Activated CD4-positive, alpha-beta T cell treated with anti-CD3 and anti-CD28 coated beads for 48 hours (primary cell): ENCODE measurements around the gene MAPK8IP2.

Experiments
- DNase-seq: peaks from one replicate; pipeline ENCODE4 v3.0.0-alpha.2; 2020

MAPK8IP2 gene

GRCh38 chr22:50576070-50576469 is 24.5 kb upstream of the MAPK8IP2 start:
- DNase-seq: no peak

DNA sequence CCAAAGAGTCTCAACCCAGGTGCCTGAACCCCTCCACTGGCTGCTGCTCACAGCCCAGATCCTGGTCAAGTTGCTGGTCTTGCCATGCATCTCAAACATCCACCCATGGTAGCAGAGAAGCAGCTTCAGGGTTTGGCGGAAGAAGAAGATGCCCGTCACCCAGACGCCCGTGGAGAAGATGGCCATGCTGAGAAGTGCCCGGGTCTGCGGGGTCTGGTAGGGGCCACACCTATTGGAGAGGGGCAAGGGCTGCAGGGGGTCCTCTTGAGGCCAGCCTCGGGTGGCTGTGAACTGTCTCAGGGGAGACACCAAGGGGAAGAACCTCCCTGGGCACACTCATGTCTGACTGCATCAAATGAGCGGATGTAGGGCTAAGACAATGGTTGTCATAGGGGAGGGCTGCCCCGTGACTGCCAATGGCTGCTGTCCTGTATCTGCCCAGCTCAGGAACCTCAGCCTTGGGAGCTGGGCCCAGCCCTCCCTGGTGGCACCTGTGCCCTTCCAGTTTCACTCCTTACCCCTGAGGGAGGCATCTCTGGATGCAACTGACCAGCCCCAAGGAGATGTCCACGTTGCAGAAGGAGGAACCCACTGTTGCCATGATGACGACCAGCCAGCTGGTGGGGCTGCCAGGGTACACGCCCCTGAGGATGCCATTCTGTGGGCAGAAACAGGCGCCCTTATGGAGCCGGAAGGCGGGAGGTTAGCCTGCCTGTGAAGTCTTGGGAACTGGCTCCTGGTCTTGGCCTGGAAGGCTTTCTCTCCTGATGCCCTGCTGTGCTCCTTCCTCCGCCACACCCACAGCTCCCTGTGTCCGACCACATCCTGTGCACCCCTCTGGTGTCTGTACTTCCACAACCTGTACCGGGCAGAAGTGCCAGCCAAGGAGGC is 23.5 kb upstream of the MAPK8IP2 start:
- no peak for DNase-seq

DNA sequence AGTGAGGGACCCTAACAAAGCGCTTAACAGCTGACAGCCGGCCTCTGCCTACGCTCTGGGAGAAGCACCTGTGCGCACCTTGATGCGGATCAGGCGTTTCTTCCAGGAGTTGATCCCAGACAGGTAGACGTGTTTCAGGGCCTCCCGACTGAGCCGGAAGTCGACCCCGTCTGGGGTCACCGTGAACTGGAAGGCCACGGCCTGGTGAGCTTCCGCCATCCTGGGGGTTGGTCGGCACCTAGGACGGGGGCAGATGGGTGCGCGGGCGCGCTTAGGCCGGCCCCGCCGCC is 23.0 kb upstream of the MAPK8IP2 start:
- DNase-seq: no peak

- no peak for DNase-seq
Observed at GRCh38 chr22:50577987-50578775, 22.4 kb upstream of the MAPK8IP2 start, which contains the start of gene CPT1B. CPT1B (minus strand) TSS chr22:50578427; CDS start chr22:50577915, 512 bp downstream.

DNA sequence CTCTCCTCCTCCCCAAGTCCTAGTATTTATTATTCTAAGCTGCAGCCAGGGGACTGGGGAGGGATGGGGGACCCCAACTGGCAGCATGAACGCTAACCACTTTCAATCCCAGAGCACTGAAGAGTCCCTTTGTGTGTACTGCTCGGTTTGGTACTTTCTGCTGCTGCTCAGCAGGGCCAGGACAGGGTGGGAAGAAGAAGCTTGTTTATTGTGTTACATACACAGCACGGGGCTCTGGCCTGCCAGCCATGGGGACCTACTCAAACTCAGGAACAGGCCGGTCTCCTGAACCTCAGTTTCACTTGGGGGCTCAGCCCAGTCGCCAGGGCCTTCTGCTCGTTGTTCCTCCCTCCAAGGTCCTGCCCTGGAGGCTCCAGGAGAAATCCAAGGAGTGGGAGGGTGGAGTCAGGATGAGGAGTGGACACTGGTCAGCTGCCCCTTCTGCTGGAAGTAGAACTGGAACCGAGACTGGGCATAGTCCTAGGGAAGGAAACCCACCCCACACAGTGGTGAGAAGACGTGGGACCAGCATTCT is 21.8 kb upstream of the MAPK8IP2 start:
- DNase-seq: no peak

DNA sequence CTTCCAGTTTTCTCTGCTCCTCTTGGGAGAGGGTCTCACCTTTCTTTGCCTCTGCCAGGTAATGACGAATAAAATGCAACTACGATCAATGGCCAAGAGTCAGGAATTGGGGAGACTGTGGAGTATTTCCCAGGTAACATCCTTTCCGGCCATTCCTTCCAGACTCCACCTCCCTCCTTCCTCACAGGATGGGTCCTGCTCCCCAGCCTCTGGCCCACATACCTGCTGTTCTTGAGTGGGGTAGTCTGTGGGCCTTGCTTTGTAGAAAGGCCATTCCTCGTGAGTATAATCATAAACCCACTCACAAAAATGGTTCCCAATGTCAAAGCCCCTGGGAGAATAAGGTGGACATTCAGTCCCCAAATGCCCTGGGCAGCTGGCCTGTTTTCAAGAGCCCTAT is 20.8 kb upstream of the MAPK8IP2 start:
- DNase-seq: no peak

- no peak for DNase-seq
Observed at GRCh38 chr22:50581031-50581949, 19.3 kb upstream of the MAPK8IP2 start.

- peak; percentile 59 for DNase-seq
Observed at GRCh38 chr22:50581950-50582492, 18.6 kb upstream of the MAPK8IP2 start.

- DNase-seq: peak; percentile 99
Observed at GRCh38 chr22:50582493-50583293, 17.9 kb upstream of the MAPK8IP2 start, which contains the start of gene CHKB. CHKB (minus strand) TSS chr22:50582849; CDS start chr22:50582781, 68 bp downstream.

DNA sequence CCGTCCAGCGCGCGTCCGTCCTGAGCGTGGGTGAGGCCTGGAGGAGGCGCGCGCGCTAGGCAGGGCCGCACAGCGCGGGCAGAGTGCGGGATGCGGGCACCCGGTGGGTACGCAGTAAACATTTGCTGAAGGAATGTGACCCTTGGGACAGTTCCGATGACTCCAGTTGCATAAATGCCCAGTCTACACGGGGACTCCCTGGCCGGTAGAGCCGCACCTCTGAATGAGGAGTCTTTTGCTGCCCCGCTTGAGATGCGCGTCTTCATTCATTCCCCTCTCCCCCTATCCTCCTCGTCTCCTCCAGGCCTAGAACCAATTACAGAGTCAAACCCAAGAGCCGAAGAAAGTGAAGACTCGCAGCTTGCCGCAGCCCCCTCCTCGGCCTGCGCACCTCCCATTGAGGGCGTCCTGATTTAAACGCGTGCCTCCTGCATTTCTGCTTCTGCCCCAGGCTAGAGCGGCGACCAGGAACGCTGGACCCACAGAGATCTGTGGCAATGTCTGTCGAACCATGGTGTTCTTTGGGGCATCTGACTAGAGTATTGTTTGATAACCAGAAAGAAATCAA is 17.2 kb upstream of the MAPK8IP2 start:
- no peak for DNase-seq

GRCh38 chr22:50584106-50585096 is 16.2 kb upstream of the MAPK8IP2 start:
- no peak for DNase-seq

DNA sequence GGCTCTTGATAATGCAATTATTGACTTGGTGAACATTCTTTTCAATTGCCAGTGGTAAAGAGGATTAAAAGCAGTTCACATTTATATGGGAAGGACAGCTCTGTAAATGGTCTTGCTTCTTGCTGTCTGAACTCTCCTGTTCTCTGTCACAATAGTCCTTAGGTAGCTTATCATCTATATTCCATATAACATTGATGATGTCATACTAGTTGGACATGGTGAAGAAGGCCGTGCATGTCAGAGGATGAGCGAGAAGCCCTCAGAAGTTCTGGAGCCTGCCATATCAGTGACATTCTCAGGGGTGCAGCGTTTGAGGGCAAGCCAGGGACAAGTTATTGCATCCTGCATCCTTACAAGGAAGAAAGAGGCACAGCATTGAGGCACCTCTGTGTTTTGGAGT is 15.4 kb upstream of the MAPK8IP2 start:
- DNase-seq: no peak

GRCh38 chr22:50585781-50586180 is 14.8 kb upstream of the MAPK8IP2 start:
- no peak for DNase-seq

GRCh38 chr22:50586416-50586815 is 14.2 kb upstream of the MAPK8IP2 start:
- DNase-seq: no peak

DNA sequence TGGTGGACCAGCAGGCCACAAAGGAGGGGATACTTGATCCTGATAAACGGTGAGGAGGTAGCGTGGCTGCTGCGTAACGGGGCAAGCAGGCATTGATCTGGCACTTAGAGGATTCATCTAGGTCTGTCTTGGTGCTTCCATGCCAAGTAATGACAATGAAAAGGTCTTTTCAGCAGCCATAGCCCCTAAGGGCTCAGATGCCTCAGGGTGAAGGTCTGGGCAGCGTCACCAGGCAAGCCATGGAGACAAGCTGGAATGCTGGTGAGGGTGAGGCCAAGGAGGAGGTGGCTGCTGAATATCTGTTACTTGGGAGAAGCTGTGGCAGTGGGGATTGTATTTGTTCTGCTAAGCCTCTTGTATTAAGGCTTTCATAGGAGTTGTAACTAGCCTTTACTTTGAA is 13.2 kb upstream of the MAPK8IP2 start:
- no peak for DNase-seq

DNA sequence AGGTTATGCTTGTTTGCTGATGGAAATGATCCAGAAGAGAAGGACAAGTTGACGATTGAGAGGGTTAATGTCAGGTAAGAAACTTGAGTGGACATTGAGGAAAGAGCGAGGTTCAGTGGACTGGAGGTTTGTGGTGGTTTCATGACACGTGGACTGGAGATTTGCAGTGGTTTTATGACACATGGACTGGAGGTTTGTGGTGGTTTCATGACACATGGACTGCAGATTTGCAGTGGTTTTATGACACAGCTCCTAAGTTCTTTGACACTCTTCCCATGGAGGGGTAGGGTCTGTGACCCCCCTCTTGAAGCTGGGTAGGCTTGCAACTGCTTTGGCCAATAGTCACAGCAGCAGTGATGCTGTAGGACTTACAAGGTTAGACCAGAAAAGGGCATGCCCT is 5.4 kb upstream of the MAPK8IP2 start:
- DNase-seq: no peak

DNA sequence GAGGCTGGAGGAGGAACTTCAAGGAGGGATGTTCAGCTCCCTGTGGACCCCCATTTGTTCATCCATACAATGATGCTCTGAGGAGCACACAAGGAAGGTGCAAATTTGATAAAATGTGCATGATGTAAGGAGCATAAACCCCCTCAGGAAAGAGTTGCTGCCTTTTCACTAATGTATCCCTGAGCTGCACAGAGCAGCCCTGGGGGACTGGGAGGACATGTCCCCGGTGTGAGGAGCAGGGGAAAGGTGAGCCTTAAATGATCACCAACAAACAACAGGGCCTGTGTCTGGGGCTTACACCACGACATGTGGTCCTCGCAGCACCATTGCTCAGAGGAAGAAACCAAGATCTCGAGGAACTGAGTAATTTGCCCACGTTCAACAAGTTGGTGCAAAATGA is 3.5 kb upstream of the MAPK8IP2 start:
- no peak for DNase-seq

DNA sequence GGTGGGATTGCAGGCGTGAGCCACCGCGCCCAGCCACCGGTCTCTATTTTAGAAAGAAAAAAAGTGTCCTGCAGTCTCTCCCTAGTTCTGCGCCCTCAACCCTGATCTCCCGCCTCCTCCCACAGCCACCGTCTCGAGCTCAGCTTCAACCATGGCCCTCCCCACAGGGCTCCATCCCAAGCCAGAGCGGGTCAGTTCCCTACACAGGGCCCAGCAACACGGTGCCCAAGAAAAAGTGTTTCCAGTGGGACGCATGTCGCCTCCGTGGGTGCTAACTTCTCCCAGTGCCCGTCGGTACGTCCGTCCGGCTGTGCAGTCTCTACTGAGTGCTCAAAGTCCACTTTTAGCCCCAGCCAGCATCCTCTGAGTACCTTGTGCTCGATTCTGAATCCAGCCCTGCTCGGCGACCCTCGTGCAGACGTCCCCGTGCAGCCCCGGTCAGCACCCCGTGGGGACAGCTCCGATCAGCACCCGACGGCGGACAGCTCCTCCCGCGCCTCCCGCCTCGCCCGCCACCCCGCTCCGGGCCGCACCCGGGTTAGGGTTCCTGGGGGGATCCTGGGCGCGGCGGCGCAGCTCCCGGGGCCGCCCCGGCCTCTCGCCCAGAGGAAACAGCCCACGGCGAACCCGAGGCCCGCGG is 657 bp upstream of the MAPK8IP2 start:
- peak; percentile 69 for DNase-seq

GRCh38 chr22:50600967-50601668 is 525 bp downstream of the MAPK8IP2 start:
- no peak for DNase-seq
